GM23338 (cell line): Measurements from ENCODE around the gene KIF19. TPM values are rescaled to one million over a fixed set of nuclear protein-coding genes. Genes with fewer than 3 reads are reported as not detected.
"Not testable (repeated sequence)": the region's sequence is repeated elsewhere in the genome, so short reads cannot be mapped to it uniquely, and the experiment has no call there.

Experiments
- ATAC-seq: fragments of 200-7000 bp; cut with Tn5 transposase; 3 replicates; pipeline ENCODE4 v1.9.1; 2020
- DNase-seq: peaks from one replicate; pipeline ENCODE4 v3.0.0-alpha.2; 2015; ENCODE audit warnings: low spot score
- H2AFZ ChIP-seq: fragments of 200-600 bp; sonication (generic); 2 replicates; pipeline ENCODE4 v1.8.0; 2016; ENCODE audit warnings: antibody characterized with exemption, mild to moderate bottlenecking, moderate library complexity
- H3F3A ChIP-seq: fragments of 200-600 bp; sonication (generic); replicated peaks from 2 replicates; pipeline ENCODE4 v1.8.0; 2017; ENCODE audit warnings: antibody characterized with exemption, mixed run types, low read depth
- H3K27ac ChIP-seq: fragments of 200-600 bp; sonication (generic); 2 replicates; pipeline ENCODE4 v1.6.1; 2016; ENCODE audit warnings: low read depth
- H3K27me3 ChIP-seq: fragments of 200-600 bp; sonication (generic); 2 replicates; pipeline ENCODE4 v1.8.0; 2016; ENCODE audit warnings: mild to moderate bottlenecking, mixed run types, moderate library complexity; ENCODE audit not compliant: insufficient read depth
- H3K36me3 ChIP-seq: fragments of 200-600 bp; sonication (generic); 2 replicates; pipeline ENCODE4 v1.8.0; 2016; ENCODE audit warnings: mild to moderate bottlenecking; ENCODE audit not compliant: insufficient read depth
- H3K4me1 ChIP-seq: fragments of 200-600 bp; sonication (generic); 2 replicates; pipeline ENCODE4 v1.8.0; 2016; ENCODE audit warnings: mild to moderate bottlenecking, moderate library complexity; ENCODE audit not compliant: insufficient read depth
- H3K4me2 ChIP-seq: fragments of 200-600 bp; sonication (generic); 2 replicates; pipeline ENCODE4 v1.7.1; 2017; ENCODE audit warnings: mixed run types
- H3K4me3 ChIP-seq: fragments of 200-600 bp; sonication (generic); 2 replicates; pipeline ENCODE4 v1.6.1; 2016; ENCODE audit warnings: mixed run types
- H3K79me2 ChIP-seq: fragments of 200-600 bp; sonication (generic); replicated peaks from 2 replicates; pipeline ENCODE4 v1.8.0; 2017; ENCODE audit warnings: mild to moderate bottlenecking; ENCODE audit not compliant: insufficient read depth
- H3K9me2 ChIP-seq: fragments of 200-600 bp; sonication (generic); 2 replicates; pipeline ENCODE4 v1.8.0; 2017; ENCODE audit not compliant: insufficient read depth
- H4K20me1 ChIP-seq: fragments of 200-600 bp; sonication (generic); replicated peaks from 2 replicates; pipeline ENCODE4 v1.8.0; 2017; ENCODE audit warnings: mild to moderate bottlenecking; ENCODE audit not compliant: insufficient read depth
- H3K27ac Mint-ChIP-seq: 2 replicates; pipeline ENCODE4 v1.8.0; 2020; ENCODE audit warnings: inconsistent platforms, mild to moderate bottlenecking, moderate library complexity, mixed read lengths
- H3K27me3 Mint-ChIP-seq: 3 replicates; pipeline ENCODE4 v1.8.0; 2022; ENCODE audit warnings: low read depth, mild to moderate bottlenecking, moderate library complexity, mixed read lengths, inconsistent platforms; ENCODE audit not compliant: insufficient read depth, poor library complexity
- H3K36me3 Mint-ChIP-seq: 3 replicates; pipeline ENCODE4 v1.8.0; 2021; ENCODE audit warnings: low read depth, mild to moderate bottlenecking, inconsistent platforms, moderate library complexity, mixed read lengths
- H3K4me1 Mint-ChIP-seq: 3 replicates; pipeline ENCODE4 v1.8.0; 2020; ENCODE audit warnings: mild to moderate bottlenecking, inconsistent platforms, mixed read lengths
- H3K4me3 Mint-ChIP-seq: 3 replicates; pipeline ENCODE4 v1.8.0; 2021; ENCODE audit warnings: moderate library complexity, mild to moderate bottlenecking, inconsistent platforms, mixed read lengths
- H3K9me3 Mint-ChIP-seq: 3 replicates; pipeline ENCODE4 v1.8.0; 2020; ENCODE audit warnings: moderate library complexity, mild to moderate bottlenecking, inconsistent platforms, mixed read lengths
- CREB1 ChIP-seq: fragments of 250-450 bp; sonication (Bioruptor Pico); IDR thresholded peaks from 2 replicates; pipeline ENCODE4 v1.5.0; 2020; ENCODE audit warnings: low read depth, mild to moderate bottlenecking, moderate library complexity
- CTCF ChIP-seq, 2 experiments: fragments of 200-600 bp in 1 of 2; sonication (generic) in 1 of 2; conservative IDR thresholded peaks; 2 replicates each; pipeline versions ENCODE4 v1.5.1 to v1.6.1; 2016 to 2017; ENCODE audit warnings: antibody characterized with exemption in 2 of 2, low read depth in 2 of 2, mild to moderate bottlenecking in 2 of 2, moderate library complexity in 1 of 2
- EZH2 ChIP-seq: fragments of 200-600 bp; sonication (generic); IDR thresholded peaks from one replicate; pipeline ENCODE4 v1.8.0; 2017; ENCODE audit warnings: antibody characterized with exemption, mild to moderate bottlenecking, low read depth; ENCODE audit not compliant: unreplicated experiment
- EZH2phosphoT487 ChIP-seq: fragments of 200-600 bp; sonication (generic); IDR thresholded peaks from one replicate; pipeline ENCODE4 v1.8.1; 2018; ENCODE audit warnings: antibody characterized with exemption; ENCODE audit not compliant: unreplicated experiment
- JUNB ChIP-seq: IDR thresholded peaks from one replicate; pipeline ENCODE4 v1.6.1; 2016; ENCODE audit warnings: antibody characterized with exemption; ENCODE audit not compliant: unreplicated experiment
- POLR2AphosphoS5 ChIP-seq: IDR thresholded peaks from 2 replicates; pipeline ENCODE4 v1.6.1; 2016; ENCODE audit warnings: antibody characterized with exemption, low read depth
- REST ChIP-seq: IDR thresholded peaks from one replicate; pipeline ENCODE4 v1.6.1; 2018; ENCODE audit warnings: antibody characterized with exemption; ENCODE audit not compliant: unreplicated experiment
- STAT1 ChIP-seq: IDR thresholded peaks from one replicate; pipeline ENCODE4 v1.6.1; 2016; ENCODE audit warnings: antibody characterized with exemption; ENCODE audit not compliant: unreplicated experiment
- ZNF114 ChIP-seq: fragments of 250-450 bp; sonication (Bioruptor Pico); IDR thresholded peaks from 2 replicates; pipeline ENCODE4 v1.5.0; 2020; ENCODE audit warnings: mild to moderate bottlenecking, moderate library complexity
- ZNF331 ChIP-seq: fragments of 250-450 bp; sonication (Bioruptor Pico); IDR thresholded peaks from 2 replicates; pipeline ENCODE4 v1.5.0; 2020; ENCODE audit warnings: low read depth, mild to moderate bottlenecking, moderate library complexity
- polyA plus RNA-seq: library from polyadenylated mRNA; unstranded; fragments of >200 nt; fragmentation: Nextera tagmentation; extraction: Ambion mirVana; gene quantifications from 2 replicates; pipeline ENCODE4 v1.2.1, GENCODE V29; 2016
- total RNA-seq: library from RNA; depleted of rRNA; stranded (reverse); fragments of >200 nt; shearing (Covaris generic); gene quantifications from 2 replicates; pipeline ENCODE4 v1.2.3, GENCODE V29; 2014

The KIF19 gene
- total and polyA plus RNA-seq, 2 experiments from 2014 or later: 0.35 to 0.36 TPM

- Histone ChIP-seq H3K79me2 (no peaks in the 10 kb centered on the region), H2AFZ (no peak overlapping the region), H3K36me3 (no peaks in the 10 kb centered on the region), H3F3A (no peaks in the 10 kb centered on the region), H3K9me2 (no peaks in the 10 kb centered on the region), H3K4me1 (peaks cover 5% of the 10 kb centered on the region; the same call in 1 of the 2 replicates), H3K27ac (no peak overlapping the region), H3K27me3 (peaks cover 20% of the 10 kb centered on the region), H4K20me1 (no peaks in the 10 kb centered on the region), H3K4me3 (no peak overlapping the region), H3K4me2 (no peak overlapping the region)
- Mint-ChIP-seq H3K4me3 (no peak overlapping the region), H3K27me3 (peaks cover 20% of the 10 kb centered on the region), H3K9me3 (no peaks in the 10 kb centered on the region; the same call in 2 of the 3 replicates), H3K4me1 (peaks cover 11% of the 10 kb centered on the region), H3K27ac (no peak overlapping the region), H3K36me3 (no peaks in the 10 kb centered on the region)
- TF ChIP-seq STAT1: no peak
- TF ChIP-seq CREB1 (CRISPR knock-in tag): no peak
- no peak for ATAC-seq
- DNase-seq: no peak
These were observed 48.1 kb upstream of the KIF19 start for GRCh38 chr17:74277935-74278334.

GRCh38 chr17:74279617-74280016 is 46.4 kb upstream of the KIF19 start:
- peaks cover 11% of the 10 kb centered on the region for H3K27me3 Mint-ChIP-seq
- H3K36me3 Mint-ChIP-seq, H4K20me1 ChIP-seq, H3K4me2 ChIP-seq, H3K4me3 ChIP-seq, ATAC-seq, H3K27me3 ChIP-seq, DNase-seq, H3K4me1 ChIP-seq, H3K4me1 Mint-ChIP-seq, H3K27ac Mint-ChIP-seq, H3K79me2 ChIP-seq, H3K36me3 ChIP-seq, H3K4me3 Mint-ChIP-seq, H3F3A ChIP-seq, H3K9me2 ChIP-seq, H2AFZ ChIP-seq, H3K9me3 Mint-ChIP-seq, H3K27ac ChIP-seq: not testable (repeated sequence)

GRCh38 chr17:74280093-74280513 is 45.9 kb upstream of the KIF19 start:
- Histone ChIP-seq H3K4me2 (no peak overlapping the region), H3K4me1 (peaks cover 2% of the 10 kb centered on the region; the same call in 1 of the 2 replicates), H3K9me2 (no peaks in the 10 kb centered on the region), H3K27ac (no peak overlapping the region), H4K20me1 (no peaks in the 10 kb centered on the region), H3K79me2 (no peaks in the 10 kb centered on the region), H3K36me3 (no peaks in the 10 kb centered on the region), H3F3A (no peaks in the 10 kb centered on the region), H3K4me3 (no peak overlapping the region), H2AFZ (no peak overlapping the region), H3K27me3 (peaks cover 4% of the 10 kb centered on the region; the same call in 1 of the 2 replicates)
- DNase-seq (no peak), ATAC-seq (no peak)
- no peaks in the 10 kb centered on the region for H3K9me3 Mint-ChIP-seq
- no peak overlapping the region for H3K4me3 Mint-ChIP-seq
- H3K36me3 Mint-ChIP-seq: no peaks in the 10 kb centered on the region
- no peak overlapping the region for H3K27ac Mint-ChIP-seq
- peaks cover 11% of the 10 kb centered on the region for H3K27me3 Mint-ChIP-seq
- no peaks in the 10 kb centered on the region; the same call in 2 of the 3 replicates for H3K4me1 Mint-ChIP-seq
- TF ChIP-seq EZH2: no peak
- TF ChIP-seq CREB1 (CRISPR knock-in tag): no peak
- no peak for TF ChIP-seq CTCF (conservative IDR thresholded peaks at IDR 0.05; ENCODE audit: low read depth in 2 of 2)
- no peak for TF ChIP-seq STAT1
- TF ChIP-seq REST: no peak
- TF ChIP-seq EZH2phosphoT487: no peak
- TF ChIP-seq JUNB: no peak
- TF ChIP-seq ZNF331 (CRISPR knock-in tag): no peak
- TF ChIP-seq POLR2AphosphoS5: no peak
- no peak for TF ChIP-seq ZNF114 (CRISPR knock-in tag)
